A549 treated with ZK216348 at 1 μM for 4 hours (cell line): ENCODE results near the gene MS4A4A. TPM values are rescaled to one million over a fixed set of nuclear protein-coding genes. Genes with fewer than 3 reads are reported as not detected.

ENCODE experiments used
- total RNA-seq: library from RNA; stranded (reverse); fragments of 200-300 nt; extraction: Qiagen RNA extraction; gene quantifications from 5 replicates; pipeline ENCODE4 v1.2.3, GENCODE V29; 2022; ENCODE audit warnings: low read depth

Gene MS4A4A
- not detected in 5 replicates for total RNA-seq

GRCh38 chr11:60280412-60280811, at the start of gene MS4A4A:
Gene MS4A4A, plus strand, starts transcription at chr11:60280666. Its CDS starts 10 bp downstream, at chr11:60280676.

GRCh38 chr11:60242740-60243239, 37.7 kb upstream of the MS4A4A start, which contains the start of gene MS4A4E:
Gene MS4A4E, minus strand, starts transcription at chr11:60243137. Its CDS starts 13,082 bp downstream, at chr11:60230055.

GRCh38 chr11:60326955-60327354, 46.5 kb downstream of the MS4A4A start, which contains the start of gene MS4A6E:
Gene MS4A6E, plus strand, starts transcription at chr11:60327255. Its CDS starts 7,641 bp downstream, at chr11:60334896.

Other genes with a start within 250 kb of the MS4A4A start
- gene OOSP2, start 240.3 kb upstream of the MS4A4A start, total RNA-seq, result not detected in 5 replicates
- gene MS4A3, start 224.0 kb upstream of the MS4A4A start, total RNA-seq, result not detected in 5 replicates
- not detected in 5 replicates for gene MS4A2, start 192.0 kb upstream of the MS4A4A start, total RNA-seq
- not detected in 5 replicates for gene MS4A6A, start 97.6 kb upstream of the MS4A4A start, total RNA-seq
- not detected in 5 replicates for gene MS4A4E, start 37.5 kb upstream of the MS4A4A start, total RNA-seq
- not detected in 5 replicates for gene MS4A6E, start 46.6 kb downstream of the MS4A4A start, total RNA-seq
- not detected in 5 replicates for gene MS4A7, start 97.9 kb downstream of the MS4A4A start, total RNA-seq
- gene MS4A14, start 115.8 kb downstream of the MS4A4A start, total RNA-seq, result not detected in 5 replicates
- gene MS4A5, start 148.9 kb downstream of the MS4A4A start, total RNA-seq, result not detected in 5 replicates
- gene MS4A1, start 175.2 kb downstream of the MS4A4A start, total RNA-seq, result not detected in 5 replicates
- gene MS4A12, start 212.1 kb downstream of the MS4A4A start, total RNA-seq, result not detected in 5 replicates
- gene MS4A13, start 234.7 kb downstream of the MS4A4A start, total RNA-seq, result not detected in 5 replicates